ENCODE results near the gene DBNDD1.
"Not testable (repeated sequence)": the region's sequence is repeated elsewhere in the genome, so short reads cannot be mapped to it uniquely, and the experiment has no call there.

The DBNDD1 gene

DNA sequence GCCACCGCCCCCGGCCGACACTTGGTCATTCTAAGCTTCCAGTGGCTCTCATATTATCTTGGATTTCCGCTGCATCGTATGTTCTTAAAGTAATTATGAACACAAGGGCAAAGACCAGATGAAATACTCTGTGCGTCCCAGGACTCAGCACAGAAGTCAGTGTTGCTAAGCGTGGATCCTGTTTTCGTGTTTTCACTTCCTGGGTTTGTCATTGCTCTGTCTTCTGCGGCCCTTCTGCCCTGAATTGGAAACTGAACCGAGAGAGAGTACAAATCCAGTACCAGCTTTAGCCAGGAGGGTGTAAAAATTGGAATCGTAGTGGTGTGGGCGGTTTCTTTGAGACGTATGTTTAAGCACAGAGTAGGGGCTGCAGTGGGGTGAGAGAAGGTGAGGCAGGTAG, 32.7 kb downstream of the DBNDD1 start:
- no peak for DNase-seq

DNA sequence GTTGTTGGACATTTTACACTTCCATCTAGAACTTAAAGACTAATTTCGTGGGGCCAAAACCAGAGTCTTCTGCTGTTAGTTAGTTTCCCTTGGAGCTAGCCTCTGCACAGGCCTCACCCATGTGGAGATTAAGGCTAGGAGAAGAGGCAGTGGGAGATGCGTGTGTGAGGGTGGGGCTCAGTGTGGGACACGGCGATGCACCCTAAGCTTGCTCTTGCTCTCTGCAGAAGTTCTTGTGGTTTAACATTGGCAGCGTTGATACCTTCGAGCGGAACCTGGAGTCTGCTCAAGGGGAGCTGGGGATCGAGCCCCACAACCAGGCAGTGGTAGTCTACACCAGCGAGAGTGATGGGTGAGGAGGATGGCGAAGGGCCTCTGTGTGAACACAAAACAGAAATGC, 34.0 kb downstream of the DBNDD1 start:
- DNase-seq: no peak

DNA sequence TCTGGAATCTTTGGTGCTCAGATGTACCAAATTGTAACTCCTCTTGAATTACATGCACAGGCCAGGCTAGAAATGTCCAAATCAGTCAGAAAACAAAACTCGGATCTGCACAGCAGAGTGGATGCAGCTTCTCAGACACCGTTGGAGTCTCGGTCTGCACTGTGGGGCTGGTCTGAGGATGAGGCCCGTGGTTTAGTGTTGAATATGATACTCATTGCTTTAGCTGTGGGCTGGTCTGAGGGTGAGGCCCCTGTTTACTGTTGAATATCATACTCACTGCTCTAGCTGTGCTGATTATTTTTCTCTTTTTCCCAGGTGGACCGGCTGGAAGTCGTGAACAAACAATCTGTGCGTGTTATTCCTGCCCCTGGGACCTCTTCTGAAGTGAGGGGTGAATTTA, 35.0 kb downstream of the DBNDD1 start:
- no peak for DNase-seq

DNA sequence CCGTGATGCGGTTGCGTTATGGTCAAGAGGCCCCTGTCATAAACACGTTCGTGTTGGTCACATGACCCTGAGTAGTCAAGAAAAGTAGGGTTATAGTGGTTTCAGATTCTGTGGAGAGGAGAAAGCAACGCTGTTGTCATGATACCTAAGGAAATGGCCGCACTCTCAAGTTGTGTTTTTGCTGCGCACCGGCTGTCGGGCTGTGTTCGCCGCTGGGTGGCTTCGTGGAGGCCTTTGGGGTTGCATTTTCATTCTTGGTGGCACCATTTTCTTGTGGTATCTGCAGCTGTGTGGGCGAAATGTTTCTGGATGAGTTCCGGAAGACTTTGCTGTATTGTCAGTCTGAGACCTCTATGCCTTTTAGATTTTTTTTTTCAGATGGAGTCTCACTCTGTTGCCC, 35.7 kb downstream of the DBNDD1 start:
- no peak for DNase-seq

DNA sequence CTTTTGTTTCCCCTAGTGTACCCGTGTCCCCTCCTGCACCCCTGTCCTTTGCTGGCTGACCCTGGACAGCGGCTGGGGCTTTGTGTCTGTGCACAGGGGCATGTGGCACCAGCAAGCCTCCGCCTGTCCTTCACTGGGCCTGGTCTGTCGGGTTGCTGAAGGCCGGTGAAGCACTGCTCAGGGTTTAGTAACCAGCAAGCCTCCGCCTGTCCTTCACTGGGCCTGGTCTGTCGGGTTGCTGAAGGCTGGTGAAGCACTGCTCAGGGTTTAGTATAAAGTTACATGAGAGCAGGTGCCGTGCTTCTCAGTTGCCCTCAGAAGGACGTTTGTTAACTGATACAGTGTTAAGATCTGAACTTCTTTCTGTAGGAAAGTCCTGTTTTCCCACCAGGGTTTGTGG, 36.9 kb downstream of the DBNDD1 start:
- no peak for DNase-seq

DNA sequence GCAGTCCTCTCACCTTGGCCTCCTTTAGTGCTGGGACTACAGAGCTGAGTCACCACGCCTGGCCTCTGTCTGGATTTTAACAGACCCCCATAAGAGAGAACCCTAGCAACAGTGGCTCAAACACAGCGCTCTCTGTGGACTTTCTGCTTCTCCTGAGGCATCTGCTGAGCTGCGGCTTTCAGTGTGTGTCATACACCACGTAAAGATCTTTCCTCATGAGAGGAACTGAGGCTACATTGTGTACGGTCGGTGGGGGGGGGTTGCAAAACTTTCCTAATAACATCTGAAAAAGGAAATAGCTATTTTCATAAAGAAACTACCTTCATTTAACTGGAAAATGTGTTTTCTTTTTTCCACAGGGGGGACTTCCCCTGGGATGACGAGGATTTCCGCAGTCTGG, 37.8 kb downstream of the DBNDD1 start:
- DNase-seq: no peak

DNA sequence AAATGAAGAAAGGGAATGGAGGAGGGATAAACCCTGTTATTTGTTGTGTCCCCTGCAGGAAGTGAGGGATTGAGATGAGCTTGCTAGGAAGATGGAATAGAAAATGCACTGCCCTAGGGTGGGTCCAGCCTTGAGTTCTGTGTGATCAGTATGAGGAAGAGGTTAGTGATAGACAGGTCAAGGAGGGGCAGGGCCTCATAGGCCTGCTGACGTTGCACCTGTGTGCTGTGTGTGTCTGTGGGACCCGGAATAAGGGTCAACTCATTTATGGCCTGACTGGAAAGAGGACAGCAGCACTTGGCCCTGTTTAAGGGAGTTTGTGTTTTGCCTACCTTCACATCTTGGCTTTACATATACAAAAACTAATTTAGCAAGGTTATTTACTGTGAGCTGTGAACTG, 44.4 kb downstream of the DBNDD1 start:
- DNase-seq: no peak

DNA sequence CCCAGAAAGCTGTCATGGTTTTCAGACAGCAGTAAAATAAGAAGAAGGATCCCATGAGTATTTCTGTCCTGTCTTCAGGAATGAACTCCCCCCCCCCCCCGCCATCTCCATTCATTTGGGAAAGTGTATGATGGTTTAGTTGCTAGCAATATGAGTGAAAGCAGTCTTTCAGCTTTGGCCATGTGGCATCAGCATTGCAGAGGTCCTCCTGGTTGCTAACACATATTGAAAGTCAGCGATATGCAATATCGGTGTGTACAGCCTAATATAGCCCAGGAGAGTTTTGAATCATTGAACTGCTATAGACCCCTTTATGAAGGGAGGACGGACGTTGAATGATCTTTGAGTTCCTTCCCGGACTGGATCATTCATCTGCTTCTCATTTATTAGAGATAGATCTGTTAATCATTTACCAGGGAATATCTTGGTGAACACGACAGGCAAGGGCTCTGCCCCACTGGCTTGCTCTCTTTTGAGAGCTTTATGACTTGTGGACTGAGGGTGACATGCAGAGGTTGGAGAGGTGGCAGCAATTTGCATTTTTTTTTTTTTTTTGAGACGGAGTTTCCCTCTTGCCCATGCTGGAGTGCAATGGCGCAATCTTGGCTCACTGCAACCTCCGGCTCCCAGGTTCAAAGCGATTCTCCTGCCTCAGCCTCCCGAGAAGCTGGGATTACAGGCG, 45.5 kb downstream of the DBNDD1 start:
- no peak for DNase-seq

DNA sequence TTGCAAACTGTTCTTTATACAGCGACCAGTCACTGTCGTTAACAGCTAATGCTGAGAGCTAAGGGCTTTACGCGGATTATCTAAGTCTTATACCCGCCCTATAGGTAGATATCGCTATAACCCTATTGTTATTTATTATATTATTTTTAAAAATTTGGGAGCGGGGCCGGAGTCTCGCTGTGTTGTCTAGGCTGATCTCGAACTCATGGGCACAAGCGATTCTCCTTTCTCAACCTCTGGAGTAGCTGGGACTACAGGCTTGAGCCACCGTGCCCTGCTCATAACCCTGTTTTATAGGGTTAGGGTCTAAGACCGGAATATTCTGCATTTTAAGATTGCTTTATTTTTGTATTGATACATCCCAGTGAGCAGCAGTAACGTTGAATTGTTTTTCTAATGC, 46.0 kb downstream of the DBNDD1 start:
- DNase-seq: no peak

DNA sequence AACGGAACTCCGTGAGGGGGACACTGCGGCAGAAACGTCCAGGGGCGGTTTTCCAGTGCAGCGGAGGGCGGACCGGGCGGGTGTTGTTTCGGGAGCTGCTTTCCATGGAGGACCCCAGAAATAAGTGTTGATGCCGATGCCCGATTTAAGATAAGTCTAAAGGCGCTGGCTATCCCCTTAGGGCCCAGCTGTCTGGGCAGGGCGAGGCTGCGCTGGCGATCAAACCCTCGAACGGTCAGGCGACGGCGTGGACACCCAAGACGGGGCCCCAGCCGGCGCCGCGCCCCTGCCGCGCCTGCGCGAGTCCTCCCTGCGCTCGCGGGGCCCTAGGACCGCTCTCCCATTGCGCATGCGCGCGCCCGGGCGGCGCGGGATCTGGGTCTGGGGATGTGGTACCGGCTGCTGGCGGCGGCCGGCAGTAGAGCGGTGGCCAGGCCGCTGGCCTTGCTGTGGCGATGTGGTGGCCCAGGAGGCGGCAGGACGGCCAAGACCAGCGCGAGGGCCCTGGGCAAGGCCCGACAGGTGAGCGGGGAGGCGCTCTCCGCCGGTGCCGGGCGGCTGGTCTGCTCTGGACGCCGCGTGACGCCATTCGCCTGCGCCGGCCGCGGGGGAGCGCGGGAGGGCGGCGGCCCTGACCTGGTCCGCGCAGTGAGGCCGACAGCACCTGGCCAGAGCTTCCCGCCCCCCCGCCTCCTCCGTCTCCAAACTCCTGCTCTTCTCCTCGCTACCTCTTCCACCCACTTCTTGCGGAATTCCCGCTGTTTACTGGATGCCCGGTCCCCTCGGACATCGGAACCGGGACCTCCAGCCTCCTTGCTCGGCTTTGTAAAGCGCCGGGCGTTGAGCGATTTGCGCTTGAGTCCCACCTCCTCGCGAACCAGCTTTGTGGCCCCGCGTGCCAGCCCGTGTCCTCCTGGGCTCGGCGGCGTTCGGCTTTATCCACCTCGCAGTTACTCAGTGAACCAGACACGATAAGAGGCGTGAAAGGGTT, 46.7 kb downstream of the DBNDD1 start:
- peak; percentile 97 for DNase-seq

DNA sequence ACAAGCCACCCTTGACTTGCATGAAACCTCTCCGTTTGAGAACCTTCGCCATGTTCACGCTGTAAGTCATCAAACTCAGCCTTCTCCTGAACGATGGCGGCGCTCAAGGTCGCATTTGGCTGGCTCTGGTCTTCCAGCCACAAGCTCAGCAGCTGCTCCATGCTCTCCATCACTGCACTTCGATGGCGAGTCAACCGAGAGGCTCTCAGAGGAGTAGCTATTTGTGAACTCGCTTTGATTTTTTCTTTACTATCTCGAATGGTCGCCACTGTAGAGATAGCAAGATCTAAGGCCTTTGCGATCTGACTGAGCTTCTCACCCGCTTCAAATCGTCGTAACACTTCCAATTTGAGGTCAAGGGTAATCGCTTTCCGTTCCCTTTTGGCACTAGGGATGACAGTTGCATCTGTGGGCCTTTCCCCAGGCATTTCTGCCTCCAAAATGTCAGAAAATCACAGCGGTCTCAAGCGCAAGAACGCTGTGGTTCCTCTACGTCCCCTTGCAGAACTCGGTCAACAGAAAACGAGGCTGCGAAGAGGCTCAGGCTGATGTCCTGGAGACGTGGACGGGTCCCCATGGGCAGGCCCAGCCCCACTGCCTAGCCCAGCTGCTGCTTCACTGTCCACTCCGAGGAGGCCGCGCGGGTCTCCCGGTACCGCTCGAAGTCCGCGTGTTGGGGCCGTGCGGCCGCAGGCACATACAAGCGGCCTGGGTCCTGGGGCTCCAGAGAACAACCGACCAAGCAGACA, 47.6 kb downstream of the DBNDD1 start:
- no peak for DNase-seq

DNA sequence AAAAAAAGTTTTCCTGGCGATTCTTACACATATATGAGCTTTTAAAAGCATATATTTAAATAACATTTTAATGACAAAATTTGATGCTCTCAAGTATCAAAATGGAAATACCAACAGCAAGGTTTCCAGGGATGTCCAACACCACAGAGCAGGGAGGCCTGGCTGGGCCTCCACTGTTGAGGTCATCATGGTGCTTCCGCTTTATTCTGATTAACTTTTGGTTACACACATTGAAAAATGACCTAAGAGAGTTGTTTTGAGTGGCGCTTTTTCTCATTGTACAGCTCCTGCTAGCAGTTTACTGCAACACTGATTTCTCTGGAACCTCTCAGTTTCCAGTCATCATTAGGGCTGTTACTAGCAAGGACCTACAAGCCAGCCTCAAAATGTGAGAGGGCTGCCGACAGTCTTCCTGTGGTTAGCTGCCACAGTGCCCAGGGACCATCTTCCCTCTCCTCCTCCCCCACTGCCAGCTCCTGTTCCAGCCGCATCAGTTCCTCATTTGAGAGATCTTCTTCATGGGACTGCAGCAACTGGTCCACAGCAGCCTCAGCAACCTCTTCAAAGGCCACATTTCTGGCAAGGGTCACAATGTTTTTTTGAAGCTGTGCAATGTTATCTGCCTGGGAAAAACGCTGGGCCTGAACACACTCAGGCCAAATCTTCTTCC, 49.4 kb downstream of the DBNDD1 start:
- no peak for DNase-seq

DNA sequence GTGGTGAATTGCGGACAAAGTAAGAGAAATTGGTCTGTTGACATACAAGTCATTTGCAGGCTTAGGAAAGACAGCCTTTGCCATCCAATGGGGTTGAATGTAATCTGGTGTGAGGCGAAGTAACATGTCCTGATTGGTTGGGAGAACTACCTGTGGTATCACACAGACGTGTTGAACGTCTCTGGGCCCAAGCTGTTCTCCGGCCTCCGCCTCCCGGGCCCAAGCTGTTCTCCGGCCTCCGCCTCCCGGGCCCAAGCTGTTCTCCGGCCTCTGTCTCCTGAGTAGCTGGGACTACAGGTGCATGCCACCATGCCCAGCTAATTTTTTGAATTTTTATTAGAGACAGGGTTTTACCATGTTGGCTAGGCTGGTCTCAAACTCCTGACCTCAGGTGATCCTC, 51.2 kb downstream of the DBNDD1 start:
- not testable (repeated sequence) for DNase-seq

DNA sequence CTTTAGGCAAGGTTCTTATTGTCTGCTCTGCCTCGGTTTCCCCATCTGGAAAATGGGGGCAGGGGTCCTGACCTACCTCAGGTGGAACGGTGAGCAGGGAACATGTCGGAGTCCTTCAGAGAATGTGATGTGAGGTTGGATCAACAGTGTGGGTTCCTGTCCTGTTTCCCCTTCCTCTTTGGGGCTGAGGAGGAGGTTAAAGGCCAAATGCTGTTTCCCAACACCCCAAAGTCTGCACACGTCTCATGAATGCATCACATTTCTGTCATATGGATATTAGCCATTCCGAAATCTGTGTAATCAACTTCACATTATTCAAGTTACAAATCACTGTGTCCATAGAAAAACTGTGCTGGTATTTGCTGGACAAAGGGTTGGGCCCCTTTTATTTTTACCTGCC, 51.8 kb downstream of the DBNDD1 start:
- DNase-seq: not testable (repeated sequence)

DNA sequence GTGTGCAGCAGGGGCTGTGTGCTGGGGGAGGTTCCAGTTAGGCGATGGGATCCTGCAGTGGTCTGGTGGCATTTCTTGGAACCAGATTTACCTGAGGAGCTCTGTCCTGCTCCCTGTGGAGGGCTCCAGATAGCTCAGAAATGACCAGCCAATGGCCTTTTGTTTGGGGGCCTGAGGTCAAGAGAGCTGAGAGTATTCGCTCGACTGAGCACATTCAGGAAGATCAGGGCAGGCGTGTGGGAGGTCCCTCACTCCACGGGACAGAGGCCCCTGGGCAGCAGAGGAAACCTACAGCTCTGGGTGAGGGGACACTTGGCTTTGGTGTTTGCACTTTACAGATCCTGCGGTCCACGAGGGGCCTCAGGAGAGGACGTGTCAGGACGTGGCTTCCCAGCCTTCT, 52.5 kb downstream of the DBNDD1 start:
- no peak for DNase-seq

DNA sequence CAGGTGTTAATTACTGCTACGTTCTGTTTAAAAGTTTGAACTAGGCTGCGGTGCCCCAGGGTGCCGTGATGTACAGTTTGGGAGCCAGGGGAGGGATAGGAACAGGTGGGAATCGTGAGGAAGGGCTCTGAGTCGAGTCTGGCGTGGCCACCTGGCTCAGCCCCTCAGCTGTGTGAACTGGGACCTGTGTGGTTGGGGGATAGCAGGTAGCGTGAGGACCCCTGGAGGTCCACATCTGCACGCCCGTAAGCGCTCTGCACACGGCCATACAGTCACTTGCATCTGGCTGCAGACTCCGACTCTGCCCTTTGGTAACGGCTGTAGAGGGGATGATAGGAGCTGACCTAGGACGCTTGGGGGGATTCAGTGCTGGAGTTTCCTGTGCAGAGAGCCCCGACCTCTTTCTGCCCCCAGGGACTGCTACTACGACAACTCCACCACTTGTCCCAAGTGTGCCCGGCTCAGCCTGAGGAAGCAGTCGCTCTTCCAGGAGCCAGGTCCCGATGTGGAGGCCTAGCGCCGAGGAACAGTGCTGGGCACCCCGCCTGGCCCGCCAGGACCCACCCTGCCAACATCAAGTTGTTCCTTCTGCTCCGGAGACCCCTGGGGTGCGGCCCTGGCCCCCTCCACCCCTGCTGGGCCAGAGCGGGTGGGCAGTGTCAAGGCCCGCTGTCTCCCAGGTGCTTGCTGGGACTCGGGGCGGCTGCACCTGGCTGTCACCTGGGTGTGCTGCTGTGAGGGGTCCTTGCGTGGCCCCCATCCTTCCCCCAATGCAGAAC, 53.6 kb downstream of the DBNDD1 start:
- DNase-seq: no peak

DNA sequence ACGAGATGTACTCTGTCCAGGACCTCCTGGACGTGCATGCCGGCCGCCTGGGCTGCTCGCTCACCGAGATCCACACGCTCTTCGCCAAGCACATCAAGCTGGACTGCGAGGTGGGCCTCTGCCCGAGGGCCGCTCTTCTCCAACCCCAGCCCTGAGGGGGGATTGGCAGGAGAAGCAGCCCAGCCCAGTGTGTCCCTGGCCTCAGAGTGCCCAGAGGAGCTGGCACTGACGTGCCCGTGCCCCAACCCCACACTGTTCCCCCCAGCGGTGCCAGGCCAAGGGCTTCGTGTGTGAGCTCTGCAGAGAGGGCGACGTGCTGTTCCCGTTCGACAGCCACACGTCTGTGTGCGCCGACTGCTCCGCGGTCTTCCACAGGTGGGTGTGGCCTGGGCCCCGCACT, 55.1 kb downstream of the DBNDD1 start:
- no peak for DNase-seq

DNA sequence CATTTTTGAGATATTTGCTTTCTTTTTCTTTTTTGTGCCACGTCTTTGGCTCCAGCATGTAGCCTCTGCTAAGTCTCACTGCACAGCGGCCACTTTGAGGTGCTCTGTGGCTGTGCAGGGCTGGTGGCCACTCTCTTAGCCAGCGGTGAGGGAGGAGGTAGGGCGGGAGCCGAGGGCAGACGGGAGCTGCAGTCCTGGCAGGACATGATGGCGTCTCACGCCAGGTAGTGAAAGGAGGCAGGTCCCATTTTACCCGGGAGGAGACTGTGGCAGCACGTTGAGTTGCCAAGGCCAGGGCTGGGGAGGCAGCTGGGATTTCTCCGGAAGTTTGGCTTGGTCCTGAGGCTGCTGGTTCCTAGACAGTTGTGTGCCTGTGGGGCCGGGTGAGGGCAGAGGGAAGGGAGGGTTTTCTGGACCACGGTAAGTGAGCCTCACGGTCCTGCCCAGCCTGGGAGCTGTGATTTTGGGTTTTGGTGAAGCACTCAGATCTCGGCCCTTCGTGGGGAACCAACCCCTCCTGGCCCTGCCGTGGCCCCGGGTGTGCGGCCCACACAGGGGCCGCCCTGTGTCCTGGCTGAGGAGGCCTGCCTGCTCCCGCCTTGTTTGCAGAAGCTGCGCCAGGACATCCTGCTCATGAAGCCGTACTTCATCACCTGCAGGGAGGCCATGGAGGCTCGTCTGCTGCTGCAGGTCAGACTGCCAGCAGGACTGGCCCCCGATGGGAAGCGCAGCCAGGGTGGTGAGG, 56.3 kb downstream of the DBNDD1 start:
- no peak for DNase-seq

DNA sequence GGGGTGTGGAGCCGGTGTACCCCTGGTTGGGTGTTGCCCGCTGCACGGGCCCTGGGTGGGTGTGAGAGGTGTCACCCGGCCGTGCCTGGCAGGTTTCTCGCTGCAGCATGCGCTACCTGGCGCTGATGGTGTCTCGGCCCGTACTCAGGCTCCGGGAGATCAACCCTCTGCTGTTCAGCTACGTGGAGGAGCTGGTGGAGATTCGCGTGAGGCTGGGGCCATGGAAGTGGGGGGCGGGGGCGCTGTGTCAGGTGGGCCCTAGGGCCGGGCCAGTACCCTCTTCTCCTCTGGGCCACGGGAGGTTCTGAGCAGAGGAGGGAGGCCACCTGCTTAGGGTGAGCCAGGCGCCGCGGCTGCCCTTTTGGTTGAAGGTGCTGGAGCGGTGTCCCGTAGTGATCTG, 57.3 kb downstream of the DBNDD1 start:
- no peak for DNase-seq

DNA sequence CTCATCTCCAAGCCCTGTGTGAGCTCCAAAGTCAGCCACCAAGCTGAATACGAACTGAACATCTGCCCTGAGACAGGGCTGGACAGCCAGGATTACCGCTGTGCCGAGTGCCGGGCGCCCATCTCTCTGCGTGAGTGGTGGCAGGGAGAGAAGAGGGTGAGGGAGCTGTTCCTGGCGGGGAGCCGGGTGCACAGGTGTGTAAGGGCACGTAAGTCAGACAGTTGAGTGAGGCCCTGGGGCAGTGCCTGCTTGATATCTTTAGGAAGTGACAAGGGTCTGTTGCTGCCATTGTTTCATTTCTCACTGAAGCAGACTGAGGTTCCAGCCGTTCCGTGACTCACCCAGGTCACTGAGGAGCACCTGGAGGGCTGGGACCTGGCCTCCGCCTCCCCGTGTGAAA, 58.3 kb downstream of the DBNDD1 start:
- DNase-seq: no peak

DNA sequence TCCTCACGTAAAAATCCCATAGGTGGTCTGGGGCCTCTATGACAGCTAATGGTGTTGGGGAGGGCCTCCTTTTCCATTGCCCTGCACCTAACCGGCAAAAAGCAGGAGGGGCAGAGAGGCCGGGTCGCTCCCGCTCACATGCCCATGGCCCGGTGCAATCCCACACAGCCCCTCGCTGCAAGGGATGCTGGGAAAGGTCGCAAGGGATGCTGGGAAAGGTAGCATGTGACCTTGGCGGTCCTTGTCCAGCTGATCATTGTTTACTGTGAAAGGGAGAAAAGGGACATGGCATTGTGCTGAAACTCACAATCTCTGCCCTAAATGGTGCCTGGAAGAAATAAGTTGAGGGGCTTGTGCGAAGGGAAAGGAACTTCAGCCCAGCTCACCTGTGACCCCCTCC, 60.7 kb downstream of the DBNDD1 start:
- DNase-seq: no peak

All from activated effector memory CD4-positive, alpha-beta T cell treated with anti-CD3 and anti-CD28 coated beads, Interleukin-2, amount 50 U/mL, for 16 hours (primary cell).